OCI-LY1 (cell line): Measurements from ENCODE around the gene ZCCHC3.
"Not testable (repeated sequence)": the region's sequence is repeated elsewhere in the genome, so short reads cannot be mapped to it uniquely, and the experiment has no call there.

Experiments used
- H2AFZ ChIP-seq: fragments of 200-600 bp; sonication (generic), shearing (Covaris generic); 2 replicates; pipeline ENCODE4 v1.6.0; 2014; ENCODE audit warnings: antibody characterized with exemption, mild to moderate bottlenecking, low read length
- H3F3A ChIP-seq: fragments of 200-600 bp; sonication (generic), shearing (Covaris generic); 2 replicates; pipeline ENCODE4 v1.6.0; 2014; ENCODE audit warnings: mild to moderate bottlenecking, antibody characterized with exemption, low read length, moderate library complexity; ENCODE audit not compliant: insufficient read depth
- H3K27ac ChIP-seq: fragments of 200-600 bp; sonication (generic); 2 replicates; pipeline ENCODE4 v1.5.1; 2014; ENCODE audit warnings: low read length, mixed run types, mild to moderate bottlenecking, low read depth; ENCODE audit not compliant: poor library complexity, severe bottlenecking
- H3K27me3 ChIP-seq: fragments of 200-600 bp; sonication (generic); 2 replicates; pipeline ENCODE4 v1.6.0; 2014; ENCODE audit warnings: antibody characterized with exemption, mild to moderate bottlenecking, low read length, moderate library complexity; ENCODE audit not compliant: insufficient read depth
- H3K36me3 ChIP-seq: fragments of 200-600 bp; sonication (generic); 2 replicates; pipeline ENCODE4 v1.6.1; 2014; ENCODE audit warnings: mild to moderate bottlenecking, antibody characterized with exemption, low read length, moderate library complexity, mixed read lengths; ENCODE audit not compliant: insufficient read depth
- H3K4me1 ChIP-seq: fragments of 200-600 bp; sonication (generic); 2 replicates; pipeline ENCODE4 v1.5.1; 2014; ENCODE audit warnings: mild to moderate bottlenecking, low read length, moderate library complexity; ENCODE audit not compliant: insufficient read depth, severe bottlenecking
- H3K4me2 ChIP-seq: fragments of 200-600 bp; sonication (generic), shearing (Covaris generic); 2 replicates; pipeline ENCODE4 v1.6.1; 2014; ENCODE audit warnings: low read length
- H3K4me3 ChIP-seq: fragments of 200-600 bp; sonication (generic); 2 replicates; pipeline ENCODE4 v1.5.1; 2014; ENCODE audit warnings: low read length, low read depth, mild to moderate bottlenecking, mixed read lengths; ENCODE audit not compliant: poor library complexity, severe bottlenecking
- H3K79me2 ChIP-seq: fragments of 200-600 bp; shearing (Covaris generic); 2 replicates; pipeline ENCODE4 v1.6.1; 2016; ENCODE audit warnings: mixed run types, low read length, mixed read lengths; ENCODE audit not compliant: insufficient read depth
- H3K9ac ChIP-seq: fragments of 200-600 bp; sonication (generic), shearing (Covaris generic); 2 replicates; pipeline ENCODE4 v1.6.1; 2014; ENCODE audit warnings: mild to moderate bottlenecking, low read length, mixed read lengths
- H3K9me2 ChIP-seq: fragments of 200-600 bp; sonication (generic), shearing (Covaris generic); 2 replicates; pipeline ENCODE4 v1.6.1; 2014; ENCODE audit warnings: low read depth, mild to moderate bottlenecking, low read length, mixed read lengths
- H3K9me3 ChIP-seq: fragments of 200-600 bp; shearing (Covaris generic); 2 replicates; pipeline ENCODE4 v1.6.1; 2014; ENCODE audit warnings: low read length, mixed read lengths
- H4K20me1 ChIP-seq: fragments of 200-600 bp; sonication (generic), shearing (Covaris generic); 2 replicates; pipeline ENCODE4 v1.6.0; 2016; ENCODE audit warnings: mild to moderate bottlenecking, low read length; ENCODE audit not compliant: insufficient read depth
- EZH2 ChIP-seq: fragments of 200-600 bp; sonication (generic), shearing (Covaris generic); IDR thresholded peaks from 2 replicates; pipeline ENCODE4 v1.8.0; 2017; ENCODE audit warnings: borderline replicate concordance, mixed run types, mild to moderate bottlenecking, antibody characterized with exemption, low read length, moderate library complexity, mixed read lengths
- TF ChIP-seq, protein P1 (sequence below): fragments of 200-600 bp; sonication (generic), shearing (Covaris generic); IDR thresholded peaks from 2 replicates; pipeline ENCODE4 v1.5.1; 2017; ENCODE audit warnings: mild to moderate bottlenecking, antibody characterized with exemption, low read length, moderate library complexity, mixed read lengths

The ZCCHC3 gene

GRCh38 chr20:297098-297924, at the start of gene ZCCHC3:
Gene ZCCHC3, plus strand, starts transcription at chr20:297570. Its CDS starts 17 bp downstream, at chr20:297587.
- peak within 1 kb of the TSS; percentile 81 for H3K4me3 ChIP-seq
- H4K20me1 ChIP-seq = no peaks in the 10 kb centered on the region
- H3K27ac ChIP-seq = peak within 1 kb of the TSS; percentile 43
- no peaks in the 10 kb centered on the region for H3K79me2 ChIP-seq
- H3K36me3 ChIP-seq = peaks cover 19% of the 10 kb centered on the region
- H3K9me2 ChIP-seq = no peaks in the 10 kb centered on the region
- peak within 1 kb of the TSS; percentile 7; the same call in 1 of the 2 replicates for H2AFZ ChIP-seq
- H3K4me2 ChIP-seq = peak within 1 kb of the TSS; percentile 83
- H3F3A ChIP-seq = no peaks in the 10 kb centered on the region
- no peaks in the 10 kb centered on the region for H3K27me3 ChIP-seq
- TF ChIP-seq, protein P1, sequence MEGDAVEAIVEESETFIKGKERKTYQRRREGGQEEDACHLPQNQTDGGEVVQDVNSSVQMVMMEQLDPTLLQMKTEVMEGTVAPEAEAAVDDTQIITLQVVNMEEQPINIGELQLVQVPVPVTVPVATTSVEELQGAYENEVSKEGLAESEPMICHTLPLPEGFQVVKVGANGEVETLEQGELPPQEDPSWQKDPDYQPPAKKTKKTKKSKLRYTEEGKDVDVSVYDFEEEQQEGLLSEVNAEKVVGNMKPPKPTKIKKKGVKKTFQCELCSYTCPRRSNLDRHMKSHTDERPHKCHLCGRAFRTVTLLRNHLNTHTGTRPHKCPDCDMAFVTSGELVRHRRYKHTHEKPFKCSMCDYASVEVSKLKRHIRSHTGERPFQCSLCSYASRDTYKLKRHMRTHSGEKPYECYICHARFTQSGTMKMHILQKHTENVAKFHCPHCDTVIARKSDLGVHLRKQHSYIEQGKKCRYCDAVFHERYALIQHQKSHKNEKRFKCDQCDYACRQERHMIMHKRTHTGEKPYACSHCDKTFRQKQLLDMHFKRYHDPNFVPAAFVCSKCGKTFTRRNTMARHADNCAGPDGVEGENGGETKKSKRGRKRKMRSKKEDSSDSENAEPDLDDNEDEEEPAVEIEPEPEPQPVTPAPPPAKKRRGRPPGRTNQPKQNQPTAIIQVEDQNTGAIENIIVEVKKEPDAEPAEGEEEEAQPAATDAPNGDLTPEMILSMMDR = peak; percentile 8; the same call in 1 of the 2 replicates
- TF ChIP-seq EZH2 = no peak
- H3K9ac ChIP-seq = peak within 1 kb of the TSS; percentile 83
- H3K9me3 ChIP-seq = no peaks in the 10 kb centered on the region
- H3K4me1 ChIP-seq = peaks cover 26% of the 10 kb centered on the region

- Histone ChIP-seq H3K9me3 (no peaks in the 10 kb centered on the region), H3K9ac (no peak overlapping the region), H3K36me3 (no peaks in the 10 kb centered on the region; the same call in 1 of the 2 replicates), H3K4me3 (no peak overlapping the region), H4K20me1 (no peaks in the 10 kb centered on the region), H3K79me2 (no peaks in the 10 kb centered on the region), H3K27ac (no peak overlapping the region), H2AFZ (no peak overlapping the region), H3F3A (no peaks in the 10 kb centered on the region), H3K4me2 (no peak overlapping the region), H3K27me3 (no peaks in the 10 kb centered on the region), H3K9me2 (no peaks in the 10 kb centered on the region), H3K4me1 (no peaks in the 10 kb centered on the region)
- TF ChIP-seq, protein P1 = no peak
- TF ChIP-seq EZH2 = no peak
Observed at GRCh38 chr20:251354-251753, 46.0 kb upstream of the ZCCHC3 start.

DNA sequence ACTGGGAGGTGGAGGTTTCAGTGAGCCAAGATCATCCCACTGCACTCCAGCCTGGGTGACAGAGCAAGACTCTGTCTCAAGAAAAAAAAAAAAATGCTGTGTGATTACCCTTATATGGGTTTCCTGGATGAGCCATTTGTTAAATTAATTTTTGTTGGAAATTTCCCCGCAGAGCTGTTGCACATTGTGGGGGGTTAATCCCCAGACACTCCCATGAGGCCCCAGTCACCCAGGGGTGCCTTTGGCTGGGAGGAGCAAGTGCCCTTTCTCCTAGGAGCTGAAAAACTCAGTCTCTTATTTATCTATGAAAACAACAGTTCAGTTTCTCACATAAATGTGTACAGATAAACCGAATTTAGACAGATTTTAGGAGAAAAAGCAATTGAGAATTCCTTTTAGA, 44.6 kb upstream of the ZCCHC3 start:
- no peak overlapping the region for H3K27ac ChIP-seq
- H3F3A ChIP-seq = no peaks in the 10 kb centered on the region
- no peak overlapping the region for H2AFZ ChIP-seq
- no peaks in the 10 kb centered on the region for H3K9me3 ChIP-seq
- H3K27me3 ChIP-seq = no peaks in the 10 kb centered on the region
- no peaks in the 10 kb centered on the region for H4K20me1 ChIP-seq
- H3K4me3 ChIP-seq = no peak overlapping the region
- no peak overlapping the region for H3K9ac ChIP-seq
- no peaks in the 10 kb centered on the region for H3K79me2 ChIP-seq
- H3K4me1 ChIP-seq = no peaks in the 10 kb centered on the region
- no peaks in the 10 kb centered on the region for H3K36me3 ChIP-seq
- H3K9me2 ChIP-seq = no peaks in the 10 kb centered on the region
- TF ChIP-seq, protein P1 = no peak
- TF ChIP-seq EZH2 = no peak
- no peak overlapping the region for H3K4me2 ChIP-seq

DNA sequence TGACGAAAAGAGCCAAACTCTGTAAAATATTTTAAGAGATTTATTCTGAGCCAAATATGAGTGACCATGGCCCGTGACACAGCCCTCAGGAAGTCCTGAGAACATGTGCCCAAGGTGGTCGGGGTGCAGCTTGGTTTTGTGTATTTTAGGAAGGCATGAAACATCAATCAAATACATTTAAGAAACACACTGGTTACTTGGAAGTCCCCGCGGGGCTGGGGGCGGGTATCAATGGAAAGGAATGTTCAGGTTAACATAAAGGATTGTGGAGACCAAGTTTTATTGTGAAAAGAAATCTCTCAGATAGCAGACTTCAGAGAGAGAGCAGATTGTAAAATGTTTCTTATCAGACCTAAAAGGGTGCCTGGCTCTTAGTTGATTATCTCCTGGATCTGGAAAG, 43.9 kb upstream of the ZCCHC3 start:
- not testable (repeated sequence) for H2AFZ ChIP-seq, H3K4me1 ChIP-seq, H3K9me3 ChIP-seq, H3K36me3 ChIP-seq, H3K79me2 ChIP-seq, H3K4me2 ChIP-seq, H3K27me3 ChIP-seq, H3K27ac ChIP-seq, H3K9ac ChIP-seq, H3K9me2 ChIP-seq, H3F3A ChIP-seq, H3K4me3 ChIP-seq, H4K20me1 ChIP-seq
